GM21576 (cell line): ENCODE results near the gene NUBP1.
A peak's percentile ranks its signal among the peaks of the same experiment; 100 is the strongest.
"Not testable (repeated sequence)": the region's sequence is repeated elsewhere in the genome, so short reads cannot be mapped to it uniquely, and the experiment has no call there.

Experiments used
- ATAC-seq: cut with Tn5 transposase; IDR thresholded peaks from one replicate; pipeline ENCODE4 v1.9.1; 2021; ENCODE audit warnings: mild to moderate bottlenecking, moderate library complexity; ENCODE audit not compliant: unreplicated experiment

NUBP1 gene

DNA sequence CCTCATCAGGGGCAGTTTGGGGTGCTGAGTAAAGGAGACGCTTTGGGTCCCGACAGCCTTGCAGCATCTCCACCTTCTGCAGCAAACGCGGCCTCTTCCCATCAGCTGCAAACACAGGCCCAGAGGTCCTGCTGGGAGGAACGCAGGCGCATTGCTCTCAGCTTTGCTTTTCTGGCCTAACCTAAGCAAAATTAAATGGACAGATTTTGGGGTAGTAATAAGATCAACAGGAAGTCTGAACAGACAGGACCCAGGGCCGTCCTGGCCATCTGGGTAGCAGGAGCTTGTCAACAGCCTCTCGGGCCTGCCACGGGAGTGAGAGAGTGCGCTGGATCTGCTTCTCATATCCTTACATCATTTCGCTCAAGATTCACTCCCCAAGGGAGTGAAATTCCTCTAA is 7.2 kb downstream of the NUBP1 start:
- ATAC-seq, result no peak

- no peak for ATAC-seq
Measured at GRCh38 chr16:10751291-10751697, 7.7 kb downstream of the NUBP1 start.

- ATAC-seq, result peak; percentile 71
Measured at GRCh38 chr16:10752843-10753523, 9.3 kb downstream of the NUBP1 start.

- ATAC-seq, result no peak
Measured at GRCh38 chr16:10753670-10754069, 10.0 kb downstream of the NUBP1 start.

- ATAC-seq, result no peak
Measured at GRCh38 chr16:10754941-10755340, 11.3 kb downstream of the NUBP1 start.

DNA sequence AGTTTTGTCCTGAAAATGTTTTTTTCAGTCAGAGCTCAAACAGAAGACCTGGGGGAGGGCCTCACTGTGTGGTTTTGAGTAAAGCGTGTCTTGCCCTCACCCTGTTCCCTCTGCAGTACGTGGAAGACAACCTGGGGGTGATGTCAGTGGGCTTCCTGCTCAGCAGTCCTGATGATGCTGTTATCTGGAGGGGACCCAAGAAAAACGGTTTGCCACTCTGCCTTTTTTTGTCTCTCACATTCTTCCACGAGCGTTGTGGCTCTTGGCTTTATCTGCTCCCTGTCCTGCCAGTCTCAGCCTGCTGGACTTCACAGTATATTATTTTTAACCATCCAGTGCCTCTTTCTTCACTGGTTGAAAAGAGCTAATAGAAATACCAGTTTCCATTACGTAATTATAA is 12.9 kb downstream of the NUBP1 start:
- no peak for ATAC-seq

- ATAC-seq, result no peak
Measured at GRCh38 chr16:10760858-10761257, 17.2 kb downstream of the NUBP1 start.

DNA sequence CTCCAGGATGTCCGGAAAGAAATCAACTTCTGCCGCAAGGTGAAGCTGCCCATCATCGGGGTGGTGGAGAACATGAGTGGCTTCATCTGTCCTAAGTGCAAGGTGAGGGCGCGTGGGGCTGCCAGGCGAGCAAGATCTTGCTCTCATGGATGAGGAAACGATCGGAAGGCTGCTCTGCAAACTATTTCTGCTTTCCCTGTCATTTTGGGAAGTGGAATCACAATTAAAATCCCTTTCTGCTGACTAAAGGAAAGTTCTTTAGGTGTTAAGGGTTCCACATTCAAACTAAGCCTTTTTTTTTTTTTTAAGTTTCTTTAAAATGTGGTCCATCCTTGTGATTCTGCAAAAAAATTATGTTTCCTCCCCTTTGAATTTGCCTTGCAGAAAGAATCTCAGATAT is 17.7 kb downstream of the NUBP1 start:
- ATAC-seq, result no peak

DNA sequence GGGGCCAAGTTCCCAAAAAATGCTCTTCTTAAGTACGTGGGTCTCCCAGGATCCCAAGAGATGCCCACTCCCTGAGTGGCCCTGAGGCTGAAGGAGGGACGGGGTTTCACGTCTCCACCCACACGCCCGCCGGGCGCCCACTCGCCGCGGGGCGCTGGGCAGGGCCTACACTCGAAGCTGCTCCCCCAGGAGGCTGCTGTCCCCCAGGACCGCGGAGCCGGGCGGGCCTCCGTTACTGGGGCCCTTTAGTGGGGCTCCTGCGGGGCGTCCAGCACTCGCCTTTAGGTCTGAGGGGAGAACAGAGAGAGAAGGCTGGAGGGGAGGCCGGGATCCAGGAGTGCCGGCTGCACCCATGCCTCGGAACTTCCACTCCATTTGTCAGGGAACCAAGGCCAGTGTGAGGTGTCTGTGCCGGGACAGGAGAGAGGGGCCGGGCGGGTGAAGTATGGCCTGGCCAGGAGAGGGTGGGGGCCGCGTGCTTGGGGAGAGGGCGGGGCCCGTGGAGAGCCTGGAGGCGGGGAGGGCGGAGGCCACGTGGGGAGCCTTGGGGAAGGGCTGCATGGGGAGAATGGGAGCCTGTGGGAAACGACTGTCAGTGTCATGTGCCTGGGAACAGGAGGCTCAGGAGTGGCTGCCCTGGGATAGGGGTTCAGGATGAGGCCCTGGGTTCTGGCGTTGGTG is 18.8 kb downstream of the NUBP1 start:
- ATAC-seq, result no peak

- ATAC-seq, result no peak
Measured at GRCh38 chr16:10763456-10763855, 19.8 kb downstream of the NUBP1 start.

DNA sequence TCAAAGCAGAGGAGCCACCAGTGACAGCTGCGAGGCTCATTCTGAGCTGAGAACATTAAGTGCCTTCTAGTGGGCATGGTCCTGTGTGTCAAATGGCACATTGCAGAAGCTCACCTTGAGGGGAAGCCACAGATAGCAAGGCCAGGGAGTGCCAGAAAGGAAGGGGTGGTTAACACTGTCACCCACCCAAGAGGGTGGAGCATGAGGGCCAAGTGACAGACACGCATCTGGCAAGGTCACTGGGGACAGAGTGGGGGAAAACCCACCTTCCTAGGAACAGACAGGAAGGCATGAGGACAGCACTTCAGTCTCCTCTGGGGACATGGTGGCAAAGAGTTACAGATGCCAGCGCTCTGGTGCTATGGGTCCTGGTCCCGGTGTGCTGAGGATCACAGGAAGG is 22.1 kb downstream of the NUBP1 start:
- peak; percentile 62 for ATAC-seq

GRCh38 chr16:10767127-10767526 is 23.5 kb downstream of the NUBP1 start:
- ATAC-seq, result no peak

- ATAC-seq, result no peak
Measured at GRCh38 chr16:10769381-10769780, 25.7 kb downstream of the NUBP1 start.

DNA sequence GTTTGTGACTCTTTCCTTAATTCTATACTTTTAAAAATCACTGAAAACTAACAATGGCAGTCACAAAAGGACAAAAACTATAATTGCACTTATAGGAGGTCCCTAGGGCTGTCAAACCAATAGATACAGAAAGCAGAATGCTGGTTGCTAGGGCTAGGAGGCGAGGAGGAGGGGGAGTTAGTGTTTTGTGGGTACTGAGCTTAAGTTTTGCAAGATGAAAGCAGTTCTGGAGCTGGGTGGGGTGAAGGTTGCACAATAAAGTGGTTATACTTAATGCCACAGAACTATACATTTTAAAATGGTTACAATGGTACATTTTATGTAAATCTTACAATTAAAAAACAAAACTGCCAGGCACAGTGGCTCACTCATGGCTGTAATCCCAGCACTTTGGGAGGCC is 27.3 kb downstream of the NUBP1 start:
- no peak for ATAC-seq

DNA sequence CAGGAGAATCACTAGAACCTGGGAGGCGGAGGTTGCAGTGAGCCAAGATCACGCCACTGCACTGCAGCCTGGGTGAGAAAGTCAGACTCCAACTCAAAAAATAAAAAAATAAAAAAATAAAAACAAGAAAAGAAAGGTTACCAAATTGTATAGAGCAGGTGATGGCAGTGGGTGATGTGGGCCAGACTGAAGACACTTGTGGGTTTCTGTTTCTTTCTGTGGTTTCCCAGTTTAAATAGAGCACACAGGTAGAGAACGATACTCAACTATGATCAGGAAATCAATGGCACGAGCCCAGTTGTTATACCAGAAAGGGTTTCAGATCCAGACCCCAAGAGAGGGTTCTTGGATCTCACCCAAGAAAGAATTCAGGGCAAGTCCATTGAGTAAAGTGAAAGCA is 32.6 kb downstream of the NUBP1 start:
- peak; percentile 81 for ATAC-seq

DNA sequence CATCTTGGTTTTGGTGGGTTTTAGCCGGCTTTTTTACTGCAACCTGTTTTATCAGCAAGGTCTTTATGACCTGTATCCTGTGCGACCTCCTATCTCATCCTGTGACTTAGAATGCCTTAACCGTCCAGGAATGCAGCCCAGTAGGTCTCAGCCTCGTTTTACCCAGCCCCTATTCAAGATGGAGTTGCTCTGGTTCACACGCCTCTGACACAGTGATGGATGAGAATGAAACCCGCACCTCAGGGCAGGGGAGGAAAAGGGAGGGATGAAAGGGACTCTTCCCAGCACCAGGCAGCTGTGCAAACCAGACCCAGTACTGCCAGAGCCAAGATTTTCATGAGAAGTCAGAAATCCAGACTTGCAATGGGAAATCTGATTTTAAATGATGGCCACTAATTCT is 33.3 kb downstream of the NUBP1 start:
- ATAC-seq, result not testable (repeated sequence)

GRCh38 chr16:10777356-10777755 is 33.7 kb downstream of the NUBP1 start:
- no peak for ATAC-seq

GRCh38 chr16:10779908-10780307 is 36.3 kb downstream of the NUBP1 start:
- ATAC-seq, result not testable (repeated sequence)

GRCh38 chr16:10780628-10781027 is 37.0 kb downstream of the NUBP1 start:
- no peak for ATAC-seq

DNA sequence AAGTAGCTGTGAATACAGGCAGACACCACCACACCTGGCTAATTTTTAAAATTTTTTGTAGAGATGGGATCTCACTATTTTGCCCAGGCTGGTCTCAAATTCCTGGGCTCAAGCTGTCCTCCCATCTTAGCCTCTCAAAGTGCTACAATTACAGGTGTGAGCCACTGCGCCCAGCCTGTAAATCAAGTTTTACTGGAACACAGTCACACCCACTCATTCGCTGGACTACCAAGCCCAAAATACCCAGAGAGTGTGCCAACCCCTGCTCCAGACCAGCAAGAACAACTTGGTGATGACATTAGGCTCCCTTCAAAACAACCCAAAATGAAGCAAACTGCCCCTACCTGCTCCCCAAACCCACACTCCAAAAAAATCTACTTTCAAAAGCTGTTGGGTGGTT is 39.0 kb downstream of the NUBP1 start:
- no peak for ATAC-seq

- no peak for ATAC-seq
Measured at GRCh38 chr16:10787304-10787703, 43.7 kb downstream of the NUBP1 start.

DNA sequence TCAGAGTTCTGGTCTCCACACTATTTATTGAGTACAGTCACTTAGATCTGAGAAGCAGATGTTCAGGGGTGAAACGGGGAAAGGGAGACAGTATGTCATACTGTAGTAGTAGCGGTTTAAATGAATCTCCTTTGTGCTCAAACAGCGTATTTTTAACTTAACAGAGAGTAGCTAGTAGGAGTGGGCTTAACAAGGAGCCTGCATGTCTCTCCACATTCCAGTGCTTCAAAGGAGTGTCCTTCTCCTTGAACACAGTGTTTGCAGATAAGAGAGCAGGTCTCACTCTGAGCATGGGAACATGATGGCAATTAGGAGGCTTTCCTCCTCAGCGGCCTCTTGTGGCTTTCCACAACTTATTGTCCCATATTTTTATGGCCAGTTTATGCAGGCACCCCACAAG is 45.0 kb downstream of the NUBP1 start:
- not testable (repeated sequence) for ATAC-seq

- ATAC-seq, result no peak
Measured at GRCh38 chr16:10791048-10791447, 47.4 kb downstream of the NUBP1 start.
